HG02678 (cell line): ENCODE data around the gene AIF1.

Experiments used
- ATAC-seq: cut with Tn5 transposase; IDR thresholded peaks from one replicate; pipeline ENCODE4 v1.9.1; 2021; ENCODE audit warnings: mild to moderate bottlenecking, moderate library complexity; ENCODE audit not compliant: unreplicated experiment

The AIF1 gene

DNA sequence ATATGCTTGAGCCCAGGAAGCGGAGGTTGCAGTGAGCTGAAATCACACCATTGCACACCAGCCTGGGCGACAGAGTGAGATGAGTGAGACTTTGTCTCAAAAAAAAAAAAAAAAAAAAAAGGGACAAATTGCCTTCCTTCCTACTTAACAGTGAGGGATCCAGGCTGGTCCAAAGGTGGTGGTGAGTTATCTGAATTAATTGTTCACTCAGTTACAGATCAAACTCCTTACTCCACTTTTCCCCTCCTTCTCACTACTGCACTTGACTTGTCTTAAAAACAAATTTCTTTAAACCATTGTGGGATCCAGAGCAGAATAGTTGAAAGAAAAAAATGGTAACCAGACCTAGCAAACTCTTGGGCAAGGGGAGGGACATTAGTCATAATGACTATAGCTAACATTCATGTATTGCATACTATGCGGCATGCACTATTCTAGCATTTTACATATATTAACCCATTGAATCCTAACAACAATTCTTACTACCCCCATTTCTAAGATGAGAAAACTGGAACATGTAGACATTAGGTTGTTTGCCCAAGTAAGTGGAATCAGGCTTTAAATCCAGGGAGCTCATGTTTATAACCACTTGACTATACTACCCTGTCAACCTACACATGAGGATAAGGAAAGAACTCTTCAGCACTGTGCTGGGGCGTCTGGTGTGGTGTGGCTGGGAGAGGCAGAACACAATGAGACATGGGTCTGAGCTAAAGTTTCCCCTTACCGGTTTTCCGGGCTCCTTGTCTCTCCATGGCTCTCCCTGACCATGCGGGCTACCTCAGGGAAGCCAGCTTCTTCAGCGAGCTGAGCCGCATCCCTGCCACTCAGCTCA lies 48.3 kb downstream of the AIF1 start:
- ATAC-seq, result no peak

DNA sequence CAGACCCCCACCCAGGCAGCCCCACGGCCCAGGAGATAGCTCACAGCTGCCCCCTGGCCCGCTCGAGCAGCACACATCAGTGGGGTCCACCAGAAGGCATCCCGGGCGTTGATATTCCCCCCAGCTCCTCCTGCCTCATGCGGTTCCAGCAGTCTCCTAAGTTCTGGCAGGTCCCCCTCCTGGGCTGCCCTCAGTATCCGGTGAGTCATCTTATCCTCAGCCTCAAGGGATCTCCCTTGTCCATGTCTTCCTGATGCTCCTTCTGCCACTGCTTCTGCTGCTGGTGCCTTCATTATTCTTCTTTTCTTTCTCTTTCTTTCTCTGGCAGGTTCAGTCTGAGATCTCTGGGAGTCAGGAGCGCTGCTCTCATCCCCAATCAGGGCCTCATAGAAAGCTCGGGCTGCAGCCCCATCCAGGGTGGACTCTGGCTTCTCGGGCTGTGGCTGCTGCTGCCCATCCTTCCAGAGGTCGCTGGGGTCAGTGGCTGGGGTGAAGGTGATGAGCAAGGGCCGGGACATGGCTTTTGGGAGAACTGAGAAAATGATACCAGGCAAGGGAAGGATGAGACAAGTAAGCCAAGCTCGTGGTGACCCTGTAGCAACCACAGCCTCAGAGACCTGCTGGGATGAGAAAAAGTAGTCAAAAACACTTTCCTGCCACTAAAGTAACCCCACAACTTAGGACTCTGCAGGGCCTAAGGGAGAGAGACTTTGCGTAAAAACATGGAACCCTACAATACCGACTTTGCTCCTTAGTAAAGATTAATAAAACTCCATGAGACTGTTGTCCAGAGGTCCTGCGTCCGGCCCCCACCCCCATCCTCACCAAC lies 49.1 kb downstream of the AIF1 start:
- no peak for ATAC-seq

DNA sequence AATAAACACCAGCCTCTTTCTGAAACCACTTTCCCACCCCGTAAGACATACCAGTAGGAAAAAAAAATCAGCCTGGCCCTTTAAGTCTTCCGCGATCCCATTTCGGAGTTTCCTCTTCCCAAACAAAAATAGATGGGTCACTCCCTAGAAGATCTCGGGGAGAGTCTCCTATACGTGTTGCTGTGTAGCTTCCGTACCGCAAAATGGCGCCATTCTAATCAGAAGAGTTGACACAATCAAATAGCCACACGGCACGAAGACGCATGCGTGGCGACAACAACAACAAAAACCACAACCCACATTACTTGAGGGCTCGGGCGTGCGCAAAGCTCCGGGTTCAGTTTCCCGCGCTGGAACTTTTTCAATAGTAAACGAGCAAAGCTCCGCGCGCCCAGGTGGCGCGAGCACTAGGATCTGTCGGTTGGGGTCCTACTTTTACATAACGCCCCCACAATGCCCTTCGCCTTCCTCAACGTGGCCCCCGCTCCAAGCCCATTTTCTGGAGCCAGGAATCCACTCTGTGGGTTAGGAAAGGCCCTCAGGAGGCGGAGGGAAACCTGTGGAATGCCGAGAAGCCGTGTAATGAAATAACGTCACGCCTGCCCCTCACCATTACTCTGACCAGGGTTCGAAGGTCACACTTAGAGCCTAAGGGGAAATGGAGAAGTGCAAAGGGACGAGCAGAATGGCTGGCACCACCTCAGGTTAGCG lies 49.9 kb downstream of the AIF1 start, which contains the start of gene GPANK1:
Gene GPANK1 (minus strand): TSS at position 208 of the 711 bp plus-strand sequence. CDS start 519 bp downstream, outside the sequence.
- ATAC-seq, result no peak

DNA sequence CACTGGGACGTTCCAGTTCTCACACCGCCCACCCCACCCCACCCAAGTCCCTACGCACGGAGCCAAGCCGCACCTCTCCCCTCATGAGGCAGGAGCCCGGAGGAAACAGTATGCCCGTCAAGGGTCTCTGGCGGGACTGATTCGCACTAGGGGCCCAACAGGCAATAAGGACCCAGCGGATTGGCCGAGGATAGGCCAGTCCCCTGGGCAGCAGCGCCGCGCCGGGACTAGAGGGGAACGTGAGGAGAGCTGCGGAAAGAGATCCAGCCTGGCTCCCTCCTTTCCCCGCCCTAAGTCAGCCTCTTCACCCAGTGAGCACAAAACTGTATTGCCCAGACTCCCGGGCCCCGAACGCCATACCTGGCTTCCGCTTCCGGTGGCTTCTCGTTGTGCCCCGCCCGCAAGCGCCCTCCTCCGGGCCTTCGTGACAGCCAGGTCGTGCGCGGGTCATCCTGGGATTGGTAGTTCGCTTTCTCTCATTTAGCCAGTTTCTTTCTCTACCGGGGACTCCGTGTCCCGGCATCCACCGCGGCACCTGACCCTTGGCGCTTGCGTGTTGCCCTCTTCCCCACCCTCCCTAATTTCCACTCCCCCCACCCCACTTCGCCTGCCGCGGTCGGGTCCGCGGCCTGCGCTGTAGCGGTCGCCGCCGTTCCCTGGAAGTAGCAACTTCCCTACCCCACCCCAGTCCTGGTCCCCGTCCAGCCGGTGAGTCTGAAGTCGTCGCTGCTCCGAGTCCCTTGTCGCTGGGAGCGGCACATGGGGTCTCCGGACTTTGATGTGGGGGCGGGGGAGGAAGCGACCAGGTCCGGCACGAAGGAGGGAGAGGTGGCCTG lies 50.7 kb downstream of the AIF1 start, which contains the start of gene CSNK2B:
Gene CSNK2B (plus strand): TSS at position 580 of the 836 bp plus-strand sequence. CDS start 752 bp downstream, outside the sequence.
- peak; percentile 78 for ATAC-seq

DNA sequence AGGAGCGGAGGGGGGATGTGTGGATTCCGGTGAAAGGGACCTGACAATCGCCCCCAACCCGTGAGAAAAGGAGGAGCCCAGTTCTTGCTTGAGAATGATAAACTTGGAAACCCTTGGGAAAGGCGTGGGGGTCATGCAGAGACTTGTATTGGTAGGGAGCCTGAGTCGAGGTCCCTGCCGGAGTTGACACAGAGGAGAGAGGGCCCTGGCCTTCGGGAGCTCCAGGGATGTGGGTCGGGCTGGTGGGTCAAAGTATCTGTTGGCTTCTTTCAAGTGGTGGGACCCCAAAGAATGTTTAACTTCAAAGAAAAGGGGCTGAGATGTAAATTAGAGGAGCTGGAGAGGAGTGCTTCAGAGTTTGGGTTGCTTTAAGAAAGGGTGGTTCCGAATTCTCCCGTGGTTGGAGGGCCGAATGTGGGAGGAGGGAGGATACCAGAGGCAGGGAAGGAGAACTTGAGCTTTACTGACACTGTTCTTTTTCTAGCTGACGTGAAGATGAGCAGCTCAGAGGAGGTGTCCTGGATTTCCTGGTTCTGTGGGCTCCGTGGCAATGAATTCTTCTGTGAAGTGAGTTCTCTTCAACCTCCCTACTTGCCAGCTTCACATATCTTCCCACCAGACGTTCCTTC lies 51.4 kb downstream of the AIF1 start:
- no peak for ATAC-seq
